ENCODE measurements around the gene ARHGEF18.
A peak's percentile ranks its signal among the peaks of the same experiment; 100 is the strongest.

ARHGEF18 gene

DNA sequence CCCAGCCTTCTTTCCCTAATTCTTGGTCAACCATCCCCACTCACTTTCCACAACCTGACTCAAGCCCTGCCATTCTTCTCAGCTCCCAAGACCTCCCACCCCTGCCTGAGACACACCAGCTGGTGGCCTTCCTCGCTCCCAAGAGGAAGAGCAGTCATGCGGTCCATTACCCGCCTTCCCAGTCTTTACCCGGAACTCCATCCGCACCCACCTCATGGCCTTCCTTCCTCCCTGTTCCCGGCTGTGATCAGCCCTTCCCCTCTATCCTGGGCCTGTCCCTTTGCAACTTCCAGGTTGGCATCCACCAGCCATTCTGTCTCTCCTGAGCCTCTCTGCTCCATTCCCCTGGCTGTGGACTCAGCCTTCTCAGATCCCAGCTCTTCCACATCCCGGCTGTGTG is 35.9 kb upstream of the ARHGEF18 start:
- no peaks in the 10 kb centered on the region for H3K9me2 ChIP-seq (replicated peaks; ENCODE audit: low read depth, low read length)
- no peaks in the 10 kb centered on the region for H3F3A ChIP-seq (ENCODE audit: low read depth)
- no peak overlapping the region for H3K4me3 ChIP-seq (ENCODE audit: low read length, poor library complexity, severe bottlenecking)
- no peak overlapping the region for H3K9ac ChIP-seq (ENCODE audit: low read depth, low read length, poor library complexity, severe bottlenecking)
- H3K4me1 ChIP-seq (ENCODE audit: insufficient read depth, low read length, poor library complexity, severe bottlenecking), result no peaks in the 10 kb centered on the region
- H3K79me2 ChIP-seq (ENCODE audit: insufficient read depth, low read length), result no peaks in the 10 kb centered on the region
- H3K9me3 ChIP-seq (ENCODE audit: insufficient read depth, low read depth, low read length), result no peaks in the 10 kb centered on the region
- H4K20me1 ChIP-seq (ENCODE audit: insufficient read depth, low read length, poor library complexity, severe bottlenecking), result no peaks in the 10 kb centered on the region
- H2AFZ ChIP-seq (ENCODE audit: low read length), result no peak overlapping the region
- no peaks in the 10 kb centered on the region for H3K27me3 ChIP-seq (ENCODE audit: insufficient read depth, low read length, poor library complexity, severe bottlenecking)
- H3K36me3 ChIP-seq (ENCODE audit: insufficient read depth, low read length), result no peaks in the 10 kb centered on the region
- no peak overlapping the region for H3K4me2 ChIP-seq (ENCODE audit: low read depth, low read length, poor library complexity, severe bottlenecking)
- TF ChIP-seq EZH2phosphoT487 (IDR thresholded peaks at IDR 0.05; ENCODE audit: borderline replicate concordance) (no peak), CTCF (conservative IDR thresholded peaks at IDR 0.05; ENCODE audit: low read length) (no peak)

DNA sequence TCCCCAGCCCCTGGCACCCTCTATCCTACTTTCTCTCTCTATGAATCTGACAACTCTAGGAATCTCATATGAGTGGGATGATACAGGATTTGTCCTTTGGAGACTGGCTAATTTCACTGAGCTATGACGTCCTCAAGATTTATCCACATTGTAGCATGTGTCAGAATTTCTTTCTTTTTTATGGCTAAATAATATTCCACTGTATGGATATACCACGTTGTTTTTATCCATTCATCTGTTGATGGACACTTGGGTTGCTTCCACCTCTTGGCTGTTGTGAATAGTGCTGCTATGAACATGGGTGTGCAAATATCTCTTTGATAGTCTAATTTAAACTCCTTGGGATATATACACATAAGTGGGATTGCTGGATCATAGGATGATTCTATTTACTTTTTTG is 30.6 kb upstream of the ARHGEF18 start:
- H3K9me3 ChIP-seq (ENCODE audit: insufficient read depth, low read depth, low read length), result no peaks in the 10 kb centered on the region; the same call in 1 of the 2 replicates
- H3K4me1 ChIP-seq (ENCODE audit: insufficient read depth, low read length, poor library complexity, severe bottlenecking), result no peaks in the 10 kb centered on the region
- H3K4me2 ChIP-seq (ENCODE audit: low read depth, low read length, poor library complexity, severe bottlenecking), result no peak overlapping the region
- no peak overlapping the region for H3K9ac ChIP-seq (ENCODE audit: low read depth, low read length, poor library complexity, severe bottlenecking)
- no peaks in the 10 kb centered on the region for H4K20me1 ChIP-seq (ENCODE audit: insufficient read depth, low read length, poor library complexity, severe bottlenecking)
- H3K79me2 ChIP-seq (ENCODE audit: insufficient read depth, low read length), result no peaks in the 10 kb centered on the region
- no peaks in the 10 kb centered on the region for H3K9me2 ChIP-seq (replicated peaks; ENCODE audit: low read depth, low read length)
- H2AFZ ChIP-seq (ENCODE audit: low read length), result no peak overlapping the region
- H3K36me3 ChIP-seq (ENCODE audit: insufficient read depth, low read length), result no peaks in the 10 kb centered on the region
- H3F3A ChIP-seq (ENCODE audit: low read depth), result no peaks in the 10 kb centered on the region
- H3K4me3 ChIP-seq (ENCODE audit: low read length, poor library complexity, severe bottlenecking), result no peak overlapping the region
- no peaks in the 10 kb centered on the region for H3K27me3 ChIP-seq (ENCODE audit: insufficient read depth, low read length, poor library complexity, severe bottlenecking)
- TF ChIP-seq EZH2phosphoT487 (IDR thresholded peaks at IDR 0.05; ENCODE audit: borderline replicate concordance) (no peak), CTCF (conservative IDR thresholded peaks at IDR 0.05; ENCODE audit: low read length) (no peak)

DNA sequence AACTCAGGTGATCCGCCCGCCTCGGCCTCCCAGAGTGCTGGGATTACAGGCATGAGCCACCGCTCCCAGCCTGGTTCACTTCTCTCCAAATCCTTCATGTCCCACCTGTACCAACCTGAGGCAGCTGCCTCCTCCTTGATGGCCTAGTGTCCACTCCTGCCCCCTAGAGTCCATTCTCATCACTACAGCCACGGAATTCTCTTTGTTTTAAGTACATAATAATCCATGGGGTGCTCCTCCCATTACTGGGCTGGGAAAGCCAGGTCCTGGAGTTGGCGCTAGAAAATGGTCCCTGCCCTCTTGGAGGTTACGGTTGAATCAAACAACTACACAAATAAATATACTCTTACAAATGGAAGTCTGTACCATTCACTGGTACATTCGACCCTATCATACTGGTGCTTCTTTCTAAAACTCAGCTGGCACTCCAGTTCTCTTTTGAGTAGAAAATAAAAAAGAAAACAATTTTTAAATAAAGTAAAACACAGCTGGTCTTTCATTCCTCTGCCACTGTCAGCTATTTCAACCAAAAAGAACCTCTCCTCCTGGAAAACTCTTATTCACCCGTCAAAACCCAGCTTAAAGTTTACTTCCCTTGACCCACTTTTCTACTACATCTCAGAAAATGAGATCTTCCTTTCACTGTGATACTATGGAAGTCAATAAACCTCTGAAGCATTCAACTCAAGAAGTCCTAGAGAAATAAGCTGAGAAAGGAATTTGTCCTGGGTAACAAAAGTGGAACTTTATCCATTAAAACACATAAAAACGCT is 22.4 kb upstream of the ARHGEF18 start:
- H3K9me3 ChIP-seq (ENCODE audit: insufficient read depth, low read depth, low read length), result no peaks in the 10 kb centered on the region
- no peaks in the 10 kb centered on the region for H3K4me1 ChIP-seq (ENCODE audit: insufficient read depth, low read length, poor library complexity, severe bottlenecking)
- no peak overlapping the region for H3K4me2 ChIP-seq (ENCODE audit: low read depth, low read length, poor library complexity, severe bottlenecking)
- H3K9ac ChIP-seq (ENCODE audit: low read depth, low read length, poor library complexity, severe bottlenecking), result no peak overlapping the region
- no peaks in the 10 kb centered on the region for H3F3A ChIP-seq (ENCODE audit: low read depth)
- no peaks in the 10 kb centered on the region for H3K27me3 ChIP-seq (ENCODE audit: insufficient read depth, low read length, poor library complexity, severe bottlenecking)
- TF ChIP-seq EZH2phosphoT487 (IDR thresholded peaks at IDR 0.05; ENCODE audit: borderline replicate concordance) (no peak), CTCF (conservative IDR thresholded peaks at IDR 0.05; ENCODE audit: low read length) (peak; percentile 68)
- H3K36me3 ChIP-seq (ENCODE audit: insufficient read depth, low read length), result no peaks in the 10 kb centered on the region
- no peaks in the 10 kb centered on the region for H4K20me1 ChIP-seq (ENCODE audit: insufficient read depth, low read length, poor library complexity, severe bottlenecking)
- no peaks in the 10 kb centered on the region for H3K79me2 ChIP-seq (ENCODE audit: insufficient read depth, low read length)
- no peak overlapping the region for H2AFZ ChIP-seq (ENCODE audit: low read length)
- no peak overlapping the region for H3K4me3 ChIP-seq (ENCODE audit: low read length, poor library complexity, severe bottlenecking)
- H3K9me2 ChIP-seq (replicated peaks; ENCODE audit: low read depth, low read length), result no peaks in the 10 kb centered on the region

Measured in Loucy (cell line).